ENCODE data around the gene PRM2. TPM values are rescaled to one million over a fixed set of nuclear protein-coding genes. Genes with fewer than 3 reads are reported as not detected.

The PRM2 gene
- not detected in 3 replicates for total RNA-seq

DNA sequence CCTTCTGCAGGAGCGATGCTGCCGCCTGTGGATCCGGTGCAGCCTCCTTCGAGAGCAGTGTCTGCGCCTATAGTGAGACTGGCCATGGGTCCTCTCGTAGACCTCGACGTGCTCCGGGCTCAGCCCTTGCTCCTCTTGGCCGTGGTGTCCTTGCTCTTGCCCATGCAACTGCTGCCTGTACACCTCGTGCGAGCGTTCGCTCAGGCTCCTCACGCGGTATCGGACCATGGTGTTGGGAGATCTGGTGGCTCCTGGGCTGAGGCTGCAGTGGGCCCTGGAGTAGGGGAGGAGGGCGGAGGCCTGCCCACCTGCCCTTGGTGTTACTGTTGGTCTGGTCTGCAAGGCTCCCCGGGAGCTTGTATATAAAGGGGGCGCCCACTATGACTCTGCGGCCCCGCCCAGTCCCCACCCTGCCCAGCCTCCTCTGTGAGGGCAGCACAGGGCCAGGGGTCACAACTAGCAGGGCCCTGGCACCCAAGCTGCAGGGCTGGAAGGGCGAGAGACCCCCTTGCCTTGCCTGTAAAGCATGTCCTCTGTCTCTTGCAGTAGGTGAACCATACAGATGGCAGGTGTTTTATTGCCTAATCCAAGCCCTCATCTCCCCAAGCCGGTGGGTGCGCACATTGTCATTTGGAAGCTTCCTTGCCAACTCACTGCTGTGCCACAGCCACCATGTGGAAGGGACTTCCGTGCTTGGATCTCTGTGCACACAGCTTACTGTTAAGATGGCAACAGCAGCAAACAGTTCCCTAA lies at the start of gene PRM2:
PRM2 (minus strand) TSS at position 338 of the 753 bp plus-strand sequence; CDS start at position 228, 110 bp downstream.
- Mint-ChIP-seq H3K4me1 (peaks cover 16% of the 10 kb centered on the region), H3K27me3 (ENCODE audit: low read depth) (no peaks in the 10 kb centered on the region), H3K27ac (no peak within 1 kb of the TSS), H3K36me3 (no peaks in the 10 kb centered on the region), H3K4me3 (no peak within 1 kb of the TSS), H3K9me3 (no peaks in the 10 kb centered on the region)
- no peak for DNase-seq (ENCODE audit: low spot score in 2 of 2, unreplicated experiment in 2 of 2)
- TF ChIP-seq CTCF (IDR thresholded peaks at IDR 0.05; ENCODE audit: unreplicated experiment), result no peak

DNA sequence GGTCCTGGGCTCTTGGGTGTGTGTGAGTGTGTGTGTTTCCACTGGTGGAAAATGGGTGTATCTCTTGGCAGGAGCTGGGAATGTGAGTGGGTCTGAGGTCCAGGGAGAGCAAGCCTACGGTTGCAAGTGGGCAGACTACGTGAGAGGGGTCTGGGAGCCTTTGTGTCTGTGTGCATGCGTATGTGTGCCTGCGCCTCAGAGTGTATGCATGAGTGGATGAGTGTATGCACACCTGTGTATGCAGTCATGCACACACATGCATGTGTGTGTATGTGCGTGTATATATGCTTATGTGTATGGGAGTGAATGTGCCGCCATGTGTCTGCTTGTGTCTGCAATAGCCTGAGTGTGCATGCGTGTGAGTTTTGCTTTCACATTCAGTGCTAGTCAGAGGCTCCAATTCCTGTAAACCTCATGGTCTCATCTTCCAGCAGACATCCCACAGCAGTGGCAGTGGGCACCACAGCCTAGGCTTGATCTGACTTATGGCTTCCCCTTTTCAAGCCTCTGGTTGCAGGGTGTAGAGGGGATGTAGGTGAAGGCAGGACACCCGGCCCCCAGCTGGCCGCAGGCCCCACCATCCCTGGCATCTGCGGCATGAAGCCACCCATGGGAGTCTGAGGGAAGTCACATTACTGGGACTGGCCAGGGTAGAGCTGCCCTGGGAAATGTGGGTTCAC lies 49.3 kb upstream of the PRM2 start:
- Mint-ChIP-seq H3K9me3 (no peaks in the 10 kb centered on the region), H3K36me3 (peaks cover 5% of the 10 kb centered on the region), H3K4me3 (no peak overlapping the region), H3K27me3 (ENCODE audit: low read depth) (no peaks in the 10 kb centered on the region), H3K4me1 (peaks cover 16% of the 10 kb centered on the region), H3K27ac (no peak overlapping the region)
- DNase-seq (ENCODE audit: low spot score in 2 of 2, unreplicated experiment in 2 of 2), result no peak
- TF ChIP-seq CTCF (IDR thresholded peaks at IDR 0.05; ENCODE audit: unreplicated experiment), result no peak

DNA sequence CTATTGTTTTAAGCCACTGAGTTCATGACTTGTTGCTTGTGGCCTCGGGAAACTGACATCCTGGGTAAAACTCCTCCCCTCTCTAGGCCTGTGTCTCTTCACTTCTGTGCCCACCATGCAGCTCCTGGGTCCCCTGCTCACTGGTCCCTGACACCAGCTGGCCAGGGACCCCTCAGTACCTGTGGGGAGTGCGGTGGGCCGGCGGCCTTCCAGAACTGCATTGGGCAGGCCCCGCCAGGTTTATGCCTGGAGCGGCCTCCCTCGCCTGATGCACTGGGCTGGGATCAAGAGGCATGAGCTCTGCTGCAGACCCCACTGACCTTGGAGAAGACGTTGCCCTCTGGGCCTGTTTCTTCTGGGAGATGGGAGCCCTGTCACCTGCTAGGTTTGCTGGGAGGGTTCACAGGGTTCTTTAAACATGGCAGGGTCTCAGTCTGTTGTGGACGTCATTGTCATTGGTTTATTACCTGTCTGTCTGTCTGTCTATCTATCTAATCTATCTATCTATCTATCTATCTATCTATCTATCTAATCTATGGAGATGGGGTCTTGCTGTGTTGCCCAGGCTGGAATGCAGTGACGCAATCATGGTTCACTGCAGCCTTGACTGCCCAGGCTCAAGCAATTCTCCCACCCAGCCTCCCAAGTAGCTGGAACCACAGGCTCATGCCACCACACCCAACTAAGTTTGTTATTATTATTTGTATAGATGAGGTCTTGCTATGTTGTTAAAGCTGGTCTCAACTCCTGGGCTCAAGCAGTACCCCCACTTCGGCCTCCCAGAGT lies 47.5 kb upstream of the PRM2 start:
- Mint-ChIP-seq H3K27ac (no peak overlapping the region), H3K4me1 (peaks cover 12% of the 10 kb centered on the region), H3K36me3 (peaks cover 7% of the 10 kb centered on the region), H3K27me3 (ENCODE audit: low read depth) (no peaks in the 10 kb centered on the region), H3K4me3 (no peak overlapping the region), H3K9me3 (peaks cover 1% of the 10 kb centered on the region)
- DNase-seq (ENCODE audit: low spot score in 2 of 2, unreplicated experiment in 2 of 2), result no peak
- TF ChIP-seq CTCF (IDR thresholded peaks at IDR 0.05; ENCODE audit: unreplicated experiment), result no peak

DNA sequence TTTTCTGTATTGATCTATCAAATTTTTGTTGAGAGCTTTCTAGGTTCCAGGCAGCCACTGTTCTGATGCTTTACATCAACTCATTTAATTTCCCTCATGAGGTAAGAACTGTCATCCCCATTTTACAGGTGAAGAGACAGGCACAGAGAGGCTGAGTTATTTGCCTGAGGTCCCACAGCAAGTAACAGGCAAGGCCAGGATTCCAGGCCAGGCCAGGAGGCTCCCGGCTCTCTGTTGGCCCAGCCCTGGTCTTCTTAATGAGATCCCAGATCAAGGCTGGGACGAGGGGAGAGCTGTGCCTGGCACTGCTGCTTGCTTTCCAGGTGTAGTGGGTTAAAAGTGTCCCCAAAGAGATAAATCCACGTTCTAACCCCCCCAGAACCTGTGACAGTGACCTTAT lies 46.5 kb upstream of the PRM2 start:
- H3K4me3 Mint-ChIP-seq, result no peak overlapping the region
- H3K4me1 Mint-ChIP-seq, result peaks cover 7% of the 10 kb centered on the region
- H3K27me3 Mint-ChIP-seq (ENCODE audit: low read depth), result no peaks in the 10 kb centered on the region
- H3K27ac Mint-ChIP-seq, result no peak overlapping the region
- H3K9me3 Mint-ChIP-seq, result peaks cover 5% of the 10 kb centered on the region
- DNase-seq (ENCODE audit: low spot score in 2 of 2, unreplicated experiment in 2 of 2), result no peak
- H3K36me3 Mint-ChIP-seq, result peaks cover 8% of the 10 kb centered on the region
- TF ChIP-seq CTCF (IDR thresholded peaks at IDR 0.05; ENCODE audit: unreplicated experiment), result no peak

DNA sequence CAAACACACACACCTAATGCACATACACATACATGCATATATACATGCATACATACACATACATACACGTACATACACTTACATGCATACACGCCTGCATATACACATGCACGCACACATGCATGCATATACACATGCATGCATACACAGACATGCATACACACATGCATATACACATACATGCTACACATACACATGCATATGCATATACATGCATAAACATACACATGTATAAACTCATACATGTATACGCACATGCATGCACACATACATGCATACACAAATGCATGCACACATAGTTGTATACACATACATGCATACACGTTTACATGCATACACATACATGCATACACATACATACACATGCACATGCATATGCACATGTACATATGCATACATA lies 45.4 kb upstream of the PRM2 start:
- peaks cover 9% of the 10 kb centered on the region for H3K4me1 Mint-ChIP-seq
- no peak for DNase-seq (ENCODE audit: low spot score in 2 of 2, unreplicated experiment in 2 of 2)
- H3K27ac Mint-ChIP-seq, result no peak overlapping the region
- peaks cover 5% of the 10 kb centered on the region for H3K9me3 Mint-ChIP-seq
- H3K4me3 Mint-ChIP-seq, result no peak overlapping the region
- no peak for TF ChIP-seq CTCF (IDR thresholded peaks at IDR 0.05; ENCODE audit: unreplicated experiment)
- no peaks in the 10 kb centered on the region for H3K27me3 Mint-ChIP-seq (ENCODE audit: low read depth)
- H3K36me3 Mint-ChIP-seq, result peaks cover 6% of the 10 kb centered on the region

All from mesothelial cell of epicardium (in vitro differentiated cells).